Esophagus squamous epithelium (tissue), 5 donors: ENCODE data around the gene NAA35. TPM values are rescaled to one million over a fixed set of nuclear protein-coding genes. Genes with fewer than 3 reads are reported as not detected.
A peak's percentile ranks its signal among the peaks of the same experiment; 100 is the strongest.

Source experiments
- DNase-seq: peaks from one replicate; lab custom pipeline; 2025; lab: John Stamatoyannopoulos, UW
- H3K27ac ChIP-seq, 4 donors: fragments of 200-600 bp; sonication (generic); one replicate each; pipeline ENCODE4 v1.5.1; 2016 to 2019; ENCODE audit warnings: mild to moderate bottlenecking in 1 of 4
- H3K27me3 ChIP-seq, 4 donors: fragments of 200-600 bp; sonication (generic); 1 replicate in 3 of 4; 2 replicates in 1 of 4; pipeline versions ENCODE4 v1.5.1 to v1.6.0; 2017 to 2021; ENCODE audit warnings: antibody characterized with exemption in 1 of 4
- H3K36me3 ChIP-seq, 3 donors: fragments of 200-600 bp; sonication (generic); one replicate each; pipeline ENCODE4 v1.5.1; 2016 to 2019
- H3K4me1 ChIP-seq, 3 donors: fragments of 200-600 bp; sonication (generic); one replicate each; pipeline ENCODE4 v1.5.1; 2017 to 2019
- H3K4me3 ChIP-seq, 4 donors: fragments of 200-600 bp; sonication (generic); 1 replicate in 3 of 4; 2 replicates in 1 of 4; pipeline ENCODE4 v1.5.1; 2016 to 2019; ENCODE audit warnings: mild to moderate bottlenecking in 2 of 4, moderate library complexity in 1 of 4
- H3K9me3 ChIP-seq, 3 donors: fragments of 200-600 bp; sonication (generic); one replicate each; pipeline ENCODE4 v1.5.1; 2016 to 2019
- CTCF ChIP-seq, 6 experiments: fragments of 450-650 bp in 4 of 6; fragments of 200-600 bp in 2 of 6; sonication (generic) in 2 of 6; IDR thresholded peaks; one replicate each; pipeline ENCODE4 v1.5.1; 2016 to 2019; ENCODE audit warnings: antibody characterized with exemption in 6 of 6, mild to moderate bottlenecking in 4 of 6, moderate library complexity in 4 of 6
- POLR2A ChIP-seq, 4 donors: fragments of 450-650 bp; IDR thresholded peaks; one replicate each; pipeline ENCODE4 v1.6.1; 2017; ENCODE audit warnings: antibody characterized with exemption in 4 of 4, mild to moderate bottlenecking in 4 of 4, moderate library complexity in 3 of 4
- WGBS, 2 donors: methylation state at CpG; one replicate each; pipeline ENCODE4 v1.1.5; 2018; 5-methylcytosine and 5-hydroxymethylcytosine counted together
- intact Hi-C: fragments of 100-400 bp; cut with DNase I; formaldehyde crosslinking; loops from one replicate; pipeline ENCODE4 v1.15.0; 2022
- total RNA-seq, 4 donors: library from RNA; depleted of rRNA; stranded (reverse); fragments of >200 nt; gene quantifications; one replicate each; pipeline ENCODE4 v1.1.0, GENCODE V29; 2016
- donor health status: DM: yes; HTN: yes; CAD: no.

Gene NAA35
- total RNA-seq, 4 donors from 2014 or later: 12.1 to 20.8 (median 19.9) TPM

- intact Hi-C loops: no loop called here
- no peak for TF ChIP-seq POLR2A (IDR thresholded peaks at IDR 0.05)
- no peak for TF ChIP-seq CTCF (IDR thresholded peaks at IDR 0.05)
- H3K36me3 ChIP-seq: no peaks in the 10 kb centered on the region
- no peaks in the 10 kb centered on the region for H3K27me3 ChIP-seq
- H3K27ac ChIP-seq: no peak overlapping the region
- H3K4me3 ChIP-seq: no peak overlapping the region
- no peak for DNase-seq
- H3K4me1 ChIP-seq: no peaks in the 10 kb centered on the region
- WGBS, 2 donors: 86 to 90% methylated on average over 8 to 14 of the region's 16 CpGs
- no peaks in the 10 kb centered on the region for H3K9me3 ChIP-seq
Measured at GRCh38 chr9:85899388-85899787, 41.6 kb upstream of the NAA35 start.

- H3K27me3 ChIP-seq: no peaks in the 10 kb centered on the region
- intact Hi-C loops: no loop called here
- H3K27ac ChIP-seq: no peak overlapping the region
- peak in 4 of 6 experiments; percentile 18 to 52 (median 26) for TF ChIP-seq CTCF (IDR thresholded peaks at IDR 0.05)
- TF ChIP-seq POLR2A (IDR thresholded peaks at IDR 0.05): no peak
- H3K36me3 ChIP-seq: no peaks in the 10 kb centered on the region
- no peak overlapping the region for H3K4me3 ChIP-seq
- H3K4me1 ChIP-seq: no peaks in the 10 kb centered on the region
- DNase-seq: no peak
- WGBS, 2 donors: 53 to 55% methylated on average over 9 of the region's 9 CpGs
- no peaks in the 10 kb centered on the region for H3K9me3 ChIP-seq
Measured at GRCh38 chr9:85900504-85901201, 40.3 kb upstream of the NAA35 start.

- no peaks in the 10 kb centered on the region for H3K9me3 ChIP-seq
- no peaks in the 10 kb centered on the region for H3K4me1 ChIP-seq
- H3K27me3 ChIP-seq: no peaks in the 10 kb centered on the region
- H3K27ac ChIP-seq: no peak overlapping the region
- H3K36me3 ChIP-seq: no peaks in the 10 kb centered on the region
- H3K4me3 ChIP-seq: no peak overlapping the region
- WGBS, 2 donors: 87 to 94% methylated on average over 2 of the region's 2 CpGs
- no peak for TF ChIP-seq CTCF (IDR thresholded peaks at IDR 0.05)
- no peak for TF ChIP-seq POLR2A (IDR thresholded peaks at IDR 0.05)
- no peak for DNase-seq
- intact Hi-C loops: no loop called here
Measured at GRCh38 chr9:85904975-85905374, 36.0 kb upstream of the NAA35 start.

GRCh38 chr9:85905957-85906356 is 35.0 kb upstream of the NAA35 start:
- WGBS, 2 donors: 48 to 62% methylated on average over 1 of the region's 1 CpG
- DNase-seq: no peak
- intact Hi-C loops: no loop called here
- H3K27ac ChIP-seq: no peak overlapping the region
- no peaks in the 10 kb centered on the region for H3K27me3 ChIP-seq
- no peak overlapping the region for H3K4me3 ChIP-seq
- H3K4me1 ChIP-seq: no peaks in the 10 kb centered on the region
- no peaks in the 10 kb centered on the region for H3K36me3 ChIP-seq
- TF ChIP-seq CTCF (IDR thresholded peaks at IDR 0.05) (no peak), POLR2A (IDR thresholded peaks at IDR 0.05) (no peak)
- H3K9me3 ChIP-seq: no peaks in the 10 kb centered on the region

GRCh38 chr9:85909390-85909789 is 31.6 kb upstream of the NAA35 start:
- Histone ChIP-seq H3K4me3 (no peak overlapping the region), H3K9me3 (no peaks in the 10 kb centered on the region), H3K36me3 (no peaks in the 10 kb centered on the region), H3K4me1 (no peaks in the 10 kb centered on the region), H3K27ac (no peak overlapping the region), H3K27me3 (no peaks in the 10 kb centered on the region)
- no peak for DNase-seq
- TF ChIP-seq CTCF (IDR thresholded peaks at IDR 0.05): no peak
- no peak for TF ChIP-seq POLR2A (IDR thresholded peaks at IDR 0.05)
- intact Hi-C loops: no loop called here
- 45 to 50% methylated on average over 1 of the region's 1 CpG for WGBS, 2 donors
